A673 (cell line): Measurements from ENCODE around the gene LY6G5C.

ENCODE experiments used
- EZH2 ChIP-seq: fragments of 200-600 bp; sonication (generic); IDR thresholded peaks from 2 replicates; pipeline ENCODE4 v1.6.1; 2017; ENCODE audit warnings: borderline replicate concordance, low read depth, mild to moderate bottlenecking, mixed read lengths, antibody characterized with exemption, low read length; ENCODE audit not compliant: poor library complexity, severe bottlenecking
- TF ChIP-seq, protein P1 (sequence below): fragments of 300-800, 200-600 bp; sonication (generic); conservative IDR thresholded peaks from 2 replicates; pipeline ENCODE4 v1.5.1; 2017; ENCODE audit warnings: low read depth, mild to moderate bottlenecking, antibody characterized with exemption, low read length, moderate library complexity, mixed read lengths

DNA sequence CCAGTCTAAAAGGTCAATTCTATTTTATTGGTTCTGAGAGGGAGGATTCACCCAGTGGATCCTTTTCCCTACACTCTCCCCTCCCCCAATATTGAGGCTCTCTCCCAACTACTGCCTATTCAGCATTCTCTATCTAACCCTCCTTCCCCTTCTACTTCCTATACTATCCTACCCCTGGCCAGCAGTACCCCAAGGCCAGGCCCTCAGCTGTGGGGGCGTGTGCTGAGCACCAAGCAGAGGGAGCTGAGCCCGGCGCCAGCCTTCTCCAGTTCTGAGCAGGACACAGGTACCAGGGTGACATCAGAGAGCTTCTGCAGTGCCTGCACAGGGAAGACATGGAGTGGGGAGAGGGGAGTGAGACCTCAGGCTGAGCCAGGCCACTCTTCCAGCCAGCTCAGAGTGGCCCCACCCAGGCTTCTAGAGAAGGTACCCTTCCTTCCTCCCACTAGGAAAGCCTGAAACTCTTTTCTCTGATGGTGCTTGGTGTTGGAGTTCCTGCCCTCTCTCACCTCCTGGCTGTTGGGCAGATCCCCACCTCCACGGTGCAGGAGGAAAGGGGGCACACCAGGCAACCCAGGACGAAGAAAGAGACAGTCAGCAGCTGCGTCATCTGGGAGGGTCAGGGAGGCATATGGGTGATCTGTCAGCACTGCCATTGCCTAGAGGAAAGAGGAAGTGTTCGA lies 46.3 kb upstream of the LY6G5C start:
- TF ChIP-seq, protein P1, sequence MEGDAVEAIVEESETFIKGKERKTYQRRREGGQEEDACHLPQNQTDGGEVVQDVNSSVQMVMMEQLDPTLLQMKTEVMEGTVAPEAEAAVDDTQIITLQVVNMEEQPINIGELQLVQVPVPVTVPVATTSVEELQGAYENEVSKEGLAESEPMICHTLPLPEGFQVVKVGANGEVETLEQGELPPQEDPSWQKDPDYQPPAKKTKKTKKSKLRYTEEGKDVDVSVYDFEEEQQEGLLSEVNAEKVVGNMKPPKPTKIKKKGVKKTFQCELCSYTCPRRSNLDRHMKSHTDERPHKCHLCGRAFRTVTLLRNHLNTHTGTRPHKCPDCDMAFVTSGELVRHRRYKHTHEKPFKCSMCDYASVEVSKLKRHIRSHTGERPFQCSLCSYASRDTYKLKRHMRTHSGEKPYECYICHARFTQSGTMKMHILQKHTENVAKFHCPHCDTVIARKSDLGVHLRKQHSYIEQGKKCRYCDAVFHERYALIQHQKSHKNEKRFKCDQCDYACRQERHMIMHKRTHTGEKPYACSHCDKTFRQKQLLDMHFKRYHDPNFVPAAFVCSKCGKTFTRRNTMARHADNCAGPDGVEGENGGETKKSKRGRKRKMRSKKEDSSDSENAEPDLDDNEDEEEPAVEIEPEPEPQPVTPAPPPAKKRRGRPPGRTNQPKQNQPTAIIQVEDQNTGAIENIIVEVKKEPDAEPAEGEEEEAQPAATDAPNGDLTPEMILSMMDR: no peak
- TF ChIP-seq EZH2: no peak
